ENCODE results near the gene POLD2.

Gene POLD2

GRCh38 chr7:44122529-44122928 is 819 bp downstream of the POLD2 start:
- H3K4me3 ChIP-seq (ENCODE audit: low read depth, low read length) = peak overlapping the region; percentile 78
- DNase-seq (ENCODE audit: low read depth) = no peak
- TF ChIP-seq CTCF (IDR thresholded peaks at IDR 0.05; ENCODE audit: control insufficient read depth, extremely low read depth, insufficient read depth) = no peak

GRCh38 chr7:44121761-44122420 is 1.5 kb downstream of the POLD2 start:
- DNase-seq (ENCODE audit: low read depth) = no peak
- peak overlapping the region; percentile 78 for H3K4me3 ChIP-seq (ENCODE audit: low read depth, low read length)
- TF ChIP-seq CTCF (IDR thresholded peaks at IDR 0.05; ENCODE audit: control insufficient read depth, extremely low read depth, insufficient read depth) = no peak

- no peak for DNase-seq (ENCODE audit: low read depth)
- H3K4me3 ChIP-seq (ENCODE audit: low read depth, low read length) = no peak overlapping the region
- no peak for TF ChIP-seq CTCF (IDR thresholded peaks at IDR 0.05; ENCODE audit: control insufficient read depth, extremely low read depth, insufficient read depth)
Observed at GRCh38 chr7:44120395-44120794, 3.0 kb downstream of the POLD2 start.

- no peak overlapping the region for H3K4me3 ChIP-seq (ENCODE audit: low read depth, low read length)
- no peak for TF ChIP-seq CTCF (IDR thresholded peaks at IDR 0.05; ENCODE audit: control insufficient read depth, extremely low read depth, insufficient read depth)
- no peak for DNase-seq (ENCODE audit: low read depth)
Observed at GRCh38 chr7:44119829-44120380, 3.4 kb downstream of the POLD2 start.

GRCh38 chr7:44117801-44118429 is 5.4 kb downstream of the POLD2 start:
- DNase-seq (ENCODE audit: low read depth) = no peak
- H3K4me3 ChIP-seq (ENCODE audit: low read depth, low read length) = no peak overlapping the region
- no peak for TF ChIP-seq CTCF (IDR thresholded peaks at IDR 0.05; ENCODE audit: control insufficient read depth, extremely low read depth, insufficient read depth)

- no peak for TF ChIP-seq CTCF (IDR thresholded peaks at IDR 0.05; ENCODE audit: control insufficient read depth, extremely low read depth, insufficient read depth)
- DNase-seq (ENCODE audit: low read depth) = no peak
- no peak overlapping the region for H3K4me3 ChIP-seq (ENCODE audit: low read depth, low read length)
Observed at GRCh38 chr7:44116789-44117666, 6.3 kb downstream of the POLD2 start.

All from LNCaP clone FGC (cell line).